PC-3 (cell line): ENCODE data around the gene CC2D2A.
"Not testable (repeated sequence)": the region's sequence is repeated elsewhere in the genome, so short reads cannot be mapped to it uniquely, and the experiment has no call there.

ENCODE experiments used
- CTCF ChIP-seq: fragments of 300-600 bp; sonication (generic); conservative IDR thresholded peaks from 2 replicates; pipeline ENCODE4 v1.5.1; 2017; ENCODE audit warnings: antibody characterized with exemption, low read depth, mild to moderate bottlenecking, low read length
- EZH2 ChIP-seq: fragments of 300-600 bp; sonication (generic); IDR thresholded peaks from one replicate; pipeline ENCODE4 v1.6.1; 2017; ENCODE audit warnings: antibody characterized with exemption, mild to moderate bottlenecking, low read length; ENCODE audit not compliant: unreplicated experiment
- EZH2phosphoT487 ChIP-seq: fragments of 300-600 bp; sonication (generic); IDR thresholded peaks from 2 replicates; pipeline ENCODE4 v1.6.1; 2018; ENCODE audit warnings: mild to moderate bottlenecking, antibody characterized with exemption, low read length, borderline replicate concordance

- TF ChIP-seq CTCF, EZH2phosphoT487, EZH2: not testable (repeated sequence)
Observed at GRCh38 chr4:15617407-15617806, 147.7 kb downstream of the CC2D2A start.
